K562 (cell line): ENCODE data around the gene GPR35. TPM values are rescaled to one million over a fixed set of nuclear protein-coding genes. Genes with fewer than 3 reads are reported as not detected.

Experiments used
- ATAC-seq: fragments of 200-7000 bp; cut with Tn5 transposase; 3 replicates; pipeline ENCODE4 v1.9.1; 2020; ENCODE audit warnings: moderate library complexity
- BruUV-seq: library from RNA; stranded (reverse); fragments of 400-500 nt; replicated peaks from 2 replicates; lab custom pipeline; 2021; lab: Mats Ljungman, UMichigan
- CTCF ChIA-PET: fragments of 300-600 bp; formaldehyde crosslinking; extraction: SDS; loops from one replicate; lab custom pipeline; 2021; ENCODE audit warnings: low intra/inter-chr PET ratio; lab: Yijun Ruan, JAX
- POLR2A ChIA-PET: fragments of 300-600, 350-650 bp; sonication (Branson Sonifier 250); formaldehyde crosslinking; extraction: SDS; loops from one replicate; lab custom pipeline; 2021; ENCODE audit warnings: antibody characterized with exemption, inconsistent platforms; lab: Yijun Ruan, JAX
- DNase-seq, 4 experiments: peaks; one replicate each; pipeline versions ENCODE4 v3.0.0 to v3.0.0-alpha.2; 2011 to 2018; ENCODE audit warnings: low spot score in 3 of 4, mixed read lengths in 3 of 4; ENCODE audit errors: extremely low read depth in 1 of 4
- FAIRE-seq: peaks from 2 replicates; lab custom pipeline; 2011; peaks lifted over from hg19 to GRCh38; lab: Jason Lieb, UNC
- H2AFZ ChIP-seq: 2 replicates; pipeline ENCODE4 v1.6.0; 2011; ENCODE audit warnings: low read depth, low read length, control low read depth, inconsistent platforms
- H3K27ac ChIP-seq: fragments of 200-600 bp; 3 replicates; pipeline ENCODE4 v1.8.0; 2011; ENCODE audit warnings: low read depth, mild to moderate bottlenecking, control low read depth, inconsistent platforms, low read length, moderate library complexity, mixed read lengths; ENCODE audit errors: extremely low read depth
- H3K27me3 ChIP-seq, 2 experiments: fragments of 300-600 bp in 1 of 2; 2 replicates in 1 of 2; 3 replicates in 1 of 2; pipeline versions ENCODE4 v1.6.0 to v1.8.0; 2011; ENCODE audit warnings: inconsistent platforms in 2 of 2, low read length in 2 of 2, mild to moderate bottlenecking in 1 of 2, mixed read lengths in 1 of 2, moderate library complexity in 1 of 2; ENCODE audit not compliant: control insufficient read depth in 2 of 2, insufficient read depth in 2 of 2
- H3K36me3 ChIP-seq: fragments of 300-600 bp; 3 replicates; pipeline ENCODE4 v1.8.0; 2011; ENCODE audit warnings: mild to moderate bottlenecking, low read length, inconsistent platforms; ENCODE audit not compliant: control insufficient read depth, insufficient read depth
- H3K4me1 ChIP-seq, 2 experiments: fragments of 200-600 bp in 1 of 2; replicated peaks in 1 of 2; 2 replicates in 1 of 2; 3 replicates in 1 of 2; pipeline versions ENCODE4 v1.5.1 to v1.8.0; 2011; ENCODE audit warnings: inconsistent platforms in 2 of 2, low read length in 2 of 2, mild to moderate bottlenecking in 1 of 2, mixed read lengths in 1 of 2, moderate library complexity in 1 of 2; ENCODE audit not compliant: control insufficient read depth in 2 of 2, insufficient read depth in 2 of 2
- H3K4me2 ChIP-seq: 2 replicates; pipeline ENCODE4 v1.6.1; 2011; ENCODE audit warnings: low read length, control low read depth, inconsistent platforms, mixed read lengths; ENCODE audit not compliant: insufficient read depth
- H3K4me3 ChIP-seq: fragments of 200-600 bp; sonication (generic), shearing (Covaris generic); 2 replicates; pipeline ENCODE4 v1.5.1; 2016; ENCODE audit warnings: control low read depth, inconsistent platforms
- H3K79me2 ChIP-seq: fragments of 200-600 bp; 3 replicates; pipeline ENCODE4 v1.8.0; 2011; ENCODE audit warnings: low read length, inconsistent platforms; ENCODE audit not compliant: control insufficient read depth, insufficient read depth
- H3K9ac ChIP-seq, 2 experiments: 2 replicates each; pipeline versions ENCODE4 v1.6.0 to v1.6.1; 2011; ENCODE audit warnings: low read depth in 2 of 2, low read length in 2 of 2, control low read depth in 1 of 2, inconsistent platforms in 1 of 2, mild to moderate bottlenecking in 1 of 2, mixed read lengths in 1 of 2; ENCODE audit not compliant: insufficient read depth in 1 of 2
- H3K9me1 ChIP-seq: one replicate; pipeline ENCODE4 v1.6.0; 2011; ENCODE audit warnings: inconsistent platforms, mild to moderate bottlenecking, low read length, moderate library complexity; ENCODE audit not compliant: control insufficient read depth, insufficient read depth
- H3K9me3 ChIP-seq: replicated peaks from 2 replicates; pipeline ENCODE4 v1.5.1; 2011; ENCODE audit warnings: low read depth, low read length, inconsistent platforms; ENCODE audit not compliant: control insufficient read depth, insufficient read depth
- H4K20me1 ChIP-seq: replicated peaks from 2 replicates; pipeline ENCODE4 v1.6.1; 2011; ENCODE audit warnings: low read length, inconsistent platforms, mixed read lengths; ENCODE audit not compliant: control insufficient read depth, insufficient read depth
- ASH1L ChIP-seq: fragments of 450-650 bp; IDR thresholded peaks from 2 replicates; pipeline ENCODE4 v1.6.1; 2018; ENCODE audit warnings: borderline replicate concordance, mild to moderate bottlenecking, low read depth; ENCODE audit not compliant: partially characterized antibody
- MAX ChIP-seq: sonication (generic); formaldehyde crosslinking; IDR thresholded peaks from 2 replicates; pipeline ENCODE4 v1.9.0; 2022; ENCODE audit warnings: mild to moderate bottlenecking, missing genetic modification reagents
- ZNF217 ChIP-seq: sonication (generic); formaldehyde crosslinking; IDR thresholded peaks from 2 replicates; pipeline ENCODE4 v1.8.0; 2022; ENCODE audit warnings: mild to moderate bottlenecking, missing genetic modification reagents
- WGBS: fragments of 100-300 bp; shearing (Covaris generic); methylation state at CpG from one replicate; pipeline ENCODE4 v1.1.6; 2016; ENCODE audit warnings: low coverage, mixed read lengths; ENCODE audit not compliant: insufficient coverage; ENCODE audit errors: missing lambda C conversion rate; 5-methylcytosine and 5-hydroxymethylcytosine counted together
- in situ Hi-C: fragments of 300-500 bp; cut with MboI; formaldehyde crosslinking; loops from 4 replicates; pipeline ENCODE4 v1.15.0; 2018; ENCODE audit warnings: inconsistent platforms, mixed read lengths
- intact Hi-C: fragments of 100-400 bp; cut with micrococcal nuclease; formaldehyde crosslinking; loops from 2 replicates; pipeline ENCODE4 v1.14.2; 2022
- polyA plus RNA-seq, 8 experiments: library from polyadenylated mRNA; depleted of rRNA in 4 of 8; stranded (reverse) in 5 of 8; unstranded in 3 of 8; fragments of >200 nt; fragmentation: Nextera tagmentation in 2 of 8; fragmentation: Illumina TruSeq in 1 of 8; extraction: Ambion mirVana in 2 of 8; extraction: Trizol in 1 of 8; gene quantifications; 2 replicates each; pipeline versions ENCODE4 v1.2.1 to v1.2.3, GENCODE V29; 2011 to 2014; ENCODE audit warnings: inconsistent platforms in 1 of 8, missing spikeins in 1 of 8
- total RNA-seq, 7 experiments: library from RNA; depleted of rRNA in 6 of 7; stranded (reverse); fragments of >200 nt in 6 of 7; fragmentation: Illumina TruSeq in 2 of 7; extraction: Trizol in 2 of 7; gene quantifications; 2 replicates each; pipeline versions ENCODE4 v1.2.1 to v1.2.3, GENCODE V29; 2011 to 2021; ENCODE audit warnings: low replicate concordance in 1 of 7

GPR35 gene
- total and polyA plus RNA-seq, 9 of the 15 experiments (the other 6 are each of a cell fraction or from before 2014, with no cell fraction given), result 0.04 to 0.50 (median 0.29) TPM; not detected in 3

GRCh38 chr2:240636563-240637115, 11.4 kb downstream of the GPR35 start:
- H4K20me1 ChIP-seq, result no peaks in the 10 kb centered on the region
- FAIRE-seq, result no peak
- 0% methylated on average over 5 of the region's 11 CpGs for WGBS
- no peaks in the 10 kb centered on the region for H3K36me3 ChIP-seq
- H3K9ac ChIP-seq, result no peak overlapping the region
- in situ Hi-C loops (no loop called here), intact Hi-C loops (no loop called here)
- H3K9me1 ChIP-seq, result no peaks in the 10 kb centered on the region
- no peak overlapping the region for H2AFZ ChIP-seq
- no peaks in the 10 kb centered on the region for H3K79me2 ChIP-seq
- no peak for TF ChIP-seq ZNF217 (CRISPR knock-in tag)
- TF ChIP-seq ASH1L, result no peak
- TF ChIP-seq MAX (CRISPR knock-in tag), result no peak
- TF ChIP-seq, all 486 proteins: peak for 0
- no peak overlapping the region for H3K4me2 ChIP-seq
- ChIA-PET POLR2A (no interaction called here), CTCF (no interaction called here)
- H3K9me3 ChIP-seq, result 0 out of 2 replicates have a peak, but pooled peaks cover 1% of the 10 kb centered on the region
- DNase-seq, result no peak
- H3K27ac ChIP-seq, result no peak overlapping the region
- no peak overlapping the region for H3K4me3 ChIP-seq
- BruUV-seq, result no TSS peak
- H3K4me1 ChIP-seq, result no peaks in the 10 kb centered on the region
- H3K27me3 ChIP-seq, result peaks cover 3 to 18% of the 10 kb centered on the region in 2 experiments; a peak in 3 of 5 replicates
- no peak for ATAC-seq
